ENCODE measurements around the gene KRT76. TPM values are rescaled to one million over a fixed set of nuclear protein-coding genes. Genes with fewer than 3 reads are reported as not detected.

Gene KRT76
- total RNA-seq, 1 donor from 2014 or later, result not detected

GRCh38 chr12:52814710-52815155, 37.6 kb upstream of the KRT76 start:
- H3K4me1 Mint-ChIP-seq (ENCODE audit: low read depth), result peaks cover 12% of the 10 kb centered on the region

GRCh38 chr12:52813885-52814709, 37.0 kb upstream of the KRT76 start, which contains the start of gene KRT4:
Gene KRT4, minus strand, starts transcription at chr12:52814116. Its CDS starts 58 bp downstream, at chr12:52814058.
- Mint-ChIP-seq H3K9me3 (ENCODE audit: low read depth) (no peaks in the 10 kb centered on the region), H3K4me1 (ENCODE audit: low read depth) (peaks cover 12% of the 10 kb centered on the region), H3K4me3 (ENCODE audit: unreplicated experiment) (no peak within 1 kb of the TSS), H3K36me3 (ENCODE audit: low read depth) (no peaks in the 10 kb centered on the region), H3K27me3 (ENCODE audit: low read depth) (peaks cover 30% of the 10 kb centered on the region), H3K27ac (ENCODE audit: unreplicated experiment) (peak within 1 kb of the TSS; percentile 73)
- no peak for DNase-seq (ENCODE audit: low spot score)
- TF ChIP-seq CTCF (IDR thresholded peaks at IDR 0.05), result no peak

More at GRCh38 chr12:52814710-52815155, 37.6 kb upstream of the KRT76 start:
- peaks cover 24% of the 10 kb centered on the region for H3K27me3 Mint-ChIP-seq (ENCODE audit: low read depth)
- no peak for TF ChIP-seq CTCF (IDR thresholded peaks at IDR 0.05)
- no peak overlapping the region for H3K4me3 Mint-ChIP-seq (ENCODE audit: unreplicated experiment)
- H3K27ac Mint-ChIP-seq (ENCODE audit: unreplicated experiment), result no peak overlapping the region
- no peak for DNase-seq (ENCODE audit: low spot score)
- no peaks in the 10 kb centered on the region for H3K9me3 Mint-ChIP-seq (ENCODE audit: low read depth)
- H3K36me3 Mint-ChIP-seq (ENCODE audit: low read depth), result no peaks in the 10 kb centered on the region

GRCh38 chr12:52813203-52813819, 36.2 kb upstream of the KRT76 start:
- Mint-ChIP-seq H3K27ac (ENCODE audit: unreplicated experiment) (no peak overlapping the region), H3K27me3 (ENCODE audit: low read depth) (peaks cover 34% of the 10 kb centered on the region)

GRCh38 chr12:52812749-52813148, 35.6 kb upstream of the KRT76 start:
- TF ChIP-seq CTCF (IDR thresholded peaks at IDR 0.05), result no peak
- no peak overlapping the region for H3K27ac Mint-ChIP-seq (ENCODE audit: unreplicated experiment)
- peaks cover 36% of the 10 kb centered on the region for H3K27me3 Mint-ChIP-seq (ENCODE audit: low read depth)
- no peak for DNase-seq (ENCODE audit: low spot score)
- H3K36me3 Mint-ChIP-seq (ENCODE audit: low read depth), result no peaks in the 10 kb centered on the region
- peaks cover 12% of the 10 kb centered on the region for H3K4me1 Mint-ChIP-seq (ENCODE audit: low read depth)
- H3K9me3 Mint-ChIP-seq (ENCODE audit: low read depth), result no peaks in the 10 kb centered on the region
- no peak overlapping the region for H3K4me3 Mint-ChIP-seq (ENCODE audit: unreplicated experiment)

More at GRCh38 chr12:52813203-52813819, 36.2 kb upstream of the KRT76 start:
- DNase-seq (ENCODE audit: low spot score), result no peak
- Mint-ChIP-seq H3K36me3 (ENCODE audit: low read depth) (no peaks in the 10 kb centered on the region), H3K4me1 (ENCODE audit: low read depth) (peaks cover 12% of the 10 kb centered on the region), H3K9me3 (ENCODE audit: low read depth) (no peaks in the 10 kb centered on the region), H3K4me3 (ENCODE audit: unreplicated experiment) (no peak overlapping the region)
- TF ChIP-seq CTCF (IDR thresholded peaks at IDR 0.05), result no peak

- Mint-ChIP-seq H3K9me3 (ENCODE audit: low read depth) (no peaks in the 10 kb centered on the region), H3K27ac (ENCODE audit: unreplicated experiment) (no peak overlapping the region), H3K36me3 (ENCODE audit: low read depth) (no peaks in the 10 kb centered on the region), H3K4me3 (ENCODE audit: unreplicated experiment) (no peak overlapping the region), H3K27me3 (ENCODE audit: low read depth) (peaks cover 36% of the 10 kb centered on the region), H3K4me1 (ENCODE audit: low read depth) (peaks cover 12% of the 10 kb centered on the region)
- no peak for TF ChIP-seq CTCF (IDR thresholded peaks at IDR 0.05)
- DNase-seq (ENCODE audit: low spot score), result no peak
These were observed 34.9 kb upstream of the KRT76 start for GRCh38 chr12:52812073-52812400.
